HG03571 (cell line): ENCODE results near the gene PCYT2.

Source experiments
- ATAC-seq: cut with Tn5 transposase; IDR thresholded peaks from one replicate; pipeline ENCODE4 v1.9.1; 2021; ENCODE audit not compliant: unreplicated experiment

The PCYT2 gene

GRCh38 chr17:81877569-81877968 is 33.6 kb downstream of the PCYT2 start:
- ATAC-seq = no peak

- ATAC-seq = peak; percentile 40
Measured at GRCh38 chr17:81871387-81872230, 39.6 kb downstream of the PCYT2 start.

- peak; percentile 8 for ATAC-seq
Measured at GRCh38 chr17:81870981-81871386, 40.2 kb downstream of the PCYT2 start, which contains the start of gene ARHGDIA. Gene ARHGDIA (minus strand): TSS chr17:81871337. CDS start chr17:81869930, 1,407 bp downstream.

- peak; percentile 21 for ATAC-seq
Measured at GRCh38 chr17:81870131-81870980, 40.8 kb downstream of the PCYT2 start.

- ATAC-seq = no peak
Measured at GRCh38 chr17:81869221-81870130, 41.7 kb downstream of the PCYT2 start.

GRCh38 chr17:81868674-81869220 is 42.5 kb downstream of the PCYT2 start:
- ATAC-seq = no peak

GRCh38 chr17:81867991-81868673 is 43.1 kb downstream of the PCYT2 start:
- ATAC-seq = no peak

- no peak for ATAC-seq
Measured at GRCh38 chr17:81867170-81867990, 43.8 kb downstream of the PCYT2 start.

- ATAC-seq = no peak
Measured at GRCh38 chr17:81866440-81867169, 44.6 kb downstream of the PCYT2 start.

GRCh38 chr17:81865733-81866439 is 45.3 kb downstream of the PCYT2 start:
- no peak for ATAC-seq

GRCh38 chr17:81865358-81865732 is 45.9 kb downstream of the PCYT2 start:
- ATAC-seq = no peak

- no peak for ATAC-seq
Measured at GRCh38 chr17:81863833-81864768, 47.1 kb downstream of the PCYT2 start.

GRCh38 chr17:81863123-81863675 is 48.0 kb downstream of the PCYT2 start:
- no peak for ATAC-seq

- ATAC-seq = peak; percentile 73
Measured at GRCh38 chr17:81860756-81861568, 50.2 kb downstream of the PCYT2 start.

GRCh38 chr17:81859906-81860755 is 51.1 kb downstream of the PCYT2 start, which contains the start of gene P4HB:
Gene P4HB (minus strand): TSS chr17:81860535. CDS start chr17:81860471, 64 bp downstream.
- ATAC-seq = peak; percentile 70
